Measurements from ENCODE around the gene PSMD2. TPM values are rescaled to one million over a fixed set of nuclear protein-coding genes. Genes with fewer than 3 reads are reported as not detected.

The PSMD2 gene
- total and polyA plus RNA-seq, 11 donors = 82.3 to 443 (median 232) TPM

DNA sequence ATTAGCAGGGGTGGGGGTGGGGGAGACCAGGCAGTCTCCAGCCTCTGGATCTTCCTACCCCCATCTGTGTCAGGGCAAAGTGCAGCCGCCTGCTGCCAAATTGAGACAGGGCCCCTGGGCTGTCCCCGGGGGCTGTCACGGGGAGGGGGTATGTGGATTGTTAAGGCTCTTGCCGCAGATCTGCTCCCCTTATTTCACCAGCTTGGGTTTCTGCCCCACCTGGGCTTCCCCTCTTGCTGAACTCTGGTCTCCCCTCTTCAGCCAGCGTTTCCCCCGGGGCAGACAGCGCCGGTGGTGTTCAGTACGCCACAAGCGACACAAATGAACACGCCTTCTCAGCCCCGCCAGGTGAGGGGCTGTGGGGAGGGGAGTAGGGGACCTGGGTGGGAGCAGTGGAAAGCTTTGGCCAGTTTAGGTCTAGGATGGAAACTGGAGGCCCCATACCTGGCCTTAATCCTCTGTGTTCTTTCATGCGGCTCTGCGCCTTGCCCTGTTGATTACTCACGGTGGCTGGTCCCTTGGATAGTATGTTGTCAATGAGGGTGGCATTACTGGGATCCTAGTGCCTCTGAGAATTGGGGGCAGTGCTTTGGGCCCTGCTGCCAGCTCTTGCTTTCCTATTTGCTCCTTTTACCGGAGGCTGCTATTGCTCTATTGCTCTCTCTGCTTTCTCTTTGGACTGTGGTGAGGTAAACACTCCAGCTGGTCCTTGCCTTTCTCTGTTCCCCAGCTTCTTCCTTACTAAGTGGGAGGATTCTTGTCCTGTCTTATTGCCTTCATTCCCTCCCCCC is 17.0 kb downstream of the PSMD2 start:
- Histone ChIP-seq H3K4me1 (peaks cover 4 to 60% (median 52%) of the 10 kb centered on the region in 12 donors), H3K4me3 (peak overlapping the region; percentile 46 to 92 (median 88)), H3K9me3 (no peaks in the 10 kb centered on the region), H3K36me3 (peaks cover 0 to 42% (median 28%) of the 10 kb centered on the region in 9 donors), H3K27me3 (no peaks in the 10 kb centered on the region), H3K27ac (peak overlapping the region in 11 of 12 donors; percentile 89 to 99 (median 97))
- DNase-seq (peak in 2 of 5 donors; percentile 23 to 28), ATAC-seq (no peak)
- intact Hi-C loops (cut with DNase I) = loop anchor here in 6 of 10 donors (2.0 to 10.0 kb wide), 6 partner anchors 21 to 141 kb away; partner anchors contain the start of genes FAM131A (in 3 of the 6), ABCF3 (in 2 of the 6), AP2M1 (in 1 of the 6) and CLCN2 (in 1 of the 6)
- 26 to 38% (median 33%) methylated on average over 10 to 16 of the region's 16 CpGs for WGBS, 4 donors
- no peak for TF ChIP-seq POLR2A (IDR thresholded peaks at IDR 0.05)
- TF ChIP-seq, protein P1, sequence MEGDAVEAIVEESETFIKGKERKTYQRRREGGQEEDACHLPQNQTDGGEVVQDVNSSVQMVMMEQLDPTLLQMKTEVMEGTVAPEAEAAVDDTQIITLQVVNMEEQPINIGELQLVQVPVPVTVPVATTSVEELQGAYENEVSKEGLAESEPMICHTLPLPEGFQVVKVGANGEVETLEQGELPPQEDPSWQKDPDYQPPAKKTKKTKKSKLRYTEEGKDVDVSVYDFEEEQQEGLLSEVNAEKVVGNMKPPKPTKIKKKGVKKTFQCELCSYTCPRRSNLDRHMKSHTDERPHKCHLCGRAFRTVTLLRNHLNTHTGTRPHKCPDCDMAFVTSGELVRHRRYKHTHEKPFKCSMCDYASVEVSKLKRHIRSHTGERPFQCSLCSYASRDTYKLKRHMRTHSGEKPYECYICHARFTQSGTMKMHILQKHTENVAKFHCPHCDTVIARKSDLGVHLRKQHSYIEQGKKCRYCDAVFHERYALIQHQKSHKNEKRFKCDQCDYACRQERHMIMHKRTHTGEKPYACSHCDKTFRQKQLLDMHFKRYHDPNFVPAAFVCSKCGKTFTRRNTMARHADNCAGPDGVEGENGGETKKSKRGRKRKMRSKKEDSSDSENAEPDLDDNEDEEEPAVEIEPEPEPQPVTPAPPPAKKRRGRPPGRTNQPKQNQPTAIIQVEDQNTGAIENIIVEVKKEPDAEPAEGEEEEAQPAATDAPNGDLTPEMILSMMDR (IDR thresholded peaks at IDR 0.05) = no peak

DNA sequence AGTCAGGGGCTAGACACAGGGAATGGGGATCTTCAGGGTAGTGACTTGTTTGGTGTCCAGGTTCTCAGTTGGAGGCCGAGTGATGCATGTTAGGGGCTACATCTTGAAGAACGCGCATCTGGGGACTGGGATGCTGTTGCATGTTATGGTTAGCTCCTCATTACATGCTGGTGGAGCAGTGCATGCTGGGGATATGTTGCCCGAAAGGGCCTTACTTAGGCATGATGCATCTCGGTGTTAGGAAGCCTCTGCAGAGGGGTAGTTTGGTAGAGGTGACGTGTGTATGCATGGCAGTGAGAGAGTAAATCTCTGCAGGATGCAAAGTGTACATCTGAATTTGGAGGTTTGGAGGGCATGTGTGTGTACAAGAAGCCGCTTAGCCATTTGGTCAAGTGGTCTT is 17.8 kb downstream of the PSMD2 start:
- Histone ChIP-seq H3K4me3 (peak overlapping the region in 7 of 12 donors; percentile 67 to 92 (median 89)), H3K27ac (peak overlapping the region in 6 of 12 donors; percentile 89 to 99 (median 96)), H3K4me1 (peaks cover 4 to 66% (median 54%) of the 10 kb centered on the region in 12 donors), H3K9me3 (no peaks in the 10 kb centered on the region), H3K36me3 (peaks cover under 1 to 49% (median 35%) of the 10 kb centered on the region in 9 donors), H3K27me3 (no peaks in the 10 kb centered on the region)
- peak in 2 of 5 donors; percentile 0 to 7 for DNase-seq
- 71 to 82% (median 76%) methylated on average over 7 of the region's 7 CpGs for WGBS, 4 donors
- intact Hi-C loops (cut with DNase I) = loop anchor here in 4 of 10 donors (5.0 to 10.0 kb wide), 4 partner anchors 48 to 142 kb away; partner anchors contain the start of genes ABCF3 (in 2 of the 4), AP2M1 (in 1 of the 4), CLCN2 (in 1 of the 4) and POLR2H (in 1 of the 4)
- TF ChIP-seq POLR2A (IDR thresholded peaks at IDR 0.05) = no peak
- TF ChIP-seq, protein P1 (IDR thresholded peaks at IDR 0.05) = no peak
- no peak for ATAC-seq

DNA sequence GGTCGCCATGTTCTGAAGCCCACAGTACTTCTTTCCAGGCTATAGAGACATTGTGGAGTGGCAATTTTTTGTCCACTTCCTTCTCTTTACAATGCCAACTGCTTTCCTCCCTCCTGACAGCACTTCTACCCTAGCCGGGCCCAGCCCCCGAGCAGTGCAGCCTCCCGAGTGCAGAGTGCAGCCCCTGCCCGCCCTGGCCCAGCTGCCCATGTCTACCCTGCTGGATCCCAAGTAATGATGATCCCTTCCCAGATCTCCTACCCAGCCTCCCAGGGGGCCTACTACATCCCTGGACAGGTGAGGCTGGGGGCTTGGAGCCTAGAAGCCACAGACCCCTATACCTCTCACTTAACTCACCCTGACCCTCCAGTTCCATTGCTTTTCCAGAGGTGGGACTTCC is 18.2 kb downstream of the PSMD2 start:
- H3K4me1 ChIP-seq = peaks cover 4 to 70% (median 56%) of the 10 kb centered on the region in 12 donors

More for the DNA sequence above, 18.2 kb downstream of the PSMD2 start:
- no peak for TF ChIP-seq POLR2A (IDR thresholded peaks at IDR 0.05)
- TF ChIP-seq, protein P1 (IDR thresholded peaks at IDR 0.05) = no peak
- Histone ChIP-seq H3K27ac (peak overlapping the region in 4 of 12 donors; percentile 8 to 97 (median 92)), H3K27me3 (no peaks in the 10 kb centered on the region), H3K36me3 (peaks cover 3 to 53% (median 39%) of the 10 kb centered on the region in 9 donors), H3K4me3 (peak overlapping the region in 5 of 12 donors; percentile 6 to 92 (median 85)), H3K9me3 (no peaks in the 10 kb centered on the region)
- intact Hi-C loops (cut with DNase I) = loop anchor here in 4 of 10 donors (5.0 to 10.0 kb wide), 4 partner anchors 48 to 142 kb away; partner anchors contain the start of genes ABCF3 (in 2 of the 4), AP2M1 (in 1 of the 4), CLCN2 (in 1 of the 4) and POLR2H (in 1 of the 4)
- DNase-seq (peak in 1 of 5 donors; percentile 21), ATAC-seq (no peak)
- 58 to 68% (median 63%) methylated on average over 5 of the region's 5 CpGs for WGBS, 4 donors

Data from heart left ventricle (tissue), 16 donors.